ENCODE results near the gene SMARCA4. TPM values are rescaled to one million over a fixed set of nuclear protein-coding genes. Genes with fewer than 3 reads are reported as not detected.
"Not testable (repeated sequence)": the region's sequence is repeated elsewhere in the genome, so short reads cannot be mapped to it uniquely, and the experiment has no call there.

SMARCA4 gene
- total RNA-seq, 1 donor from 2014 or later = 177 TPM

DNA sequence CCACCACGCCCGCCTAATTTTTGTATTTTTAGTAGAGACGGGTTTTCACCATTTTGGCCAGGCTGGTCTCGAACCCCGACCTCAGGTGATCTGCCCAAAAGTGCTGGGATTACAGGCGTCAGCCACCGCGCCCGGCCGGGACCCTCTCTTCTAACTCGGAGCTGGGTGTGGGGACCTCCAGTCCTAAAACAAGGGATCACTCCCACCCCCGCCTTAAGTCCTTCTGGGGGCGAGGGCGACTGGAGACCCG, 129.1 kb downstream of the SMARCA4 start:
- H3K9me3 Mint-ChIP-seq; H3K27me3 Mint-ChIP-seq (ENCODE audit: insufficient read depth); DNase-seq (ENCODE audit: low spot score): not testable (repeated sequence)
- intact Hi-C loops (cut with micrococcal nuclease) = loop anchor here (2.0 to 10.0 kb wide), 7 partner anchors 129 to 1645 kb away; partner anchors contain the start of genes ANGPTL6, CDC37, DNM2 and GET3
- Mint-ChIP-seq H3K4me1 (ENCODE audit: low read depth) (peaks cover 42% of the 10 kb centered on the region), H3K27ac (peak overlapping the region; percentile 99), H3K4me3 (peak overlapping the region; percentile 98), H3K36me3 (ENCODE audit: low read depth) (peaks cover 24% of the 10 kb centered on the region)

DNA sequence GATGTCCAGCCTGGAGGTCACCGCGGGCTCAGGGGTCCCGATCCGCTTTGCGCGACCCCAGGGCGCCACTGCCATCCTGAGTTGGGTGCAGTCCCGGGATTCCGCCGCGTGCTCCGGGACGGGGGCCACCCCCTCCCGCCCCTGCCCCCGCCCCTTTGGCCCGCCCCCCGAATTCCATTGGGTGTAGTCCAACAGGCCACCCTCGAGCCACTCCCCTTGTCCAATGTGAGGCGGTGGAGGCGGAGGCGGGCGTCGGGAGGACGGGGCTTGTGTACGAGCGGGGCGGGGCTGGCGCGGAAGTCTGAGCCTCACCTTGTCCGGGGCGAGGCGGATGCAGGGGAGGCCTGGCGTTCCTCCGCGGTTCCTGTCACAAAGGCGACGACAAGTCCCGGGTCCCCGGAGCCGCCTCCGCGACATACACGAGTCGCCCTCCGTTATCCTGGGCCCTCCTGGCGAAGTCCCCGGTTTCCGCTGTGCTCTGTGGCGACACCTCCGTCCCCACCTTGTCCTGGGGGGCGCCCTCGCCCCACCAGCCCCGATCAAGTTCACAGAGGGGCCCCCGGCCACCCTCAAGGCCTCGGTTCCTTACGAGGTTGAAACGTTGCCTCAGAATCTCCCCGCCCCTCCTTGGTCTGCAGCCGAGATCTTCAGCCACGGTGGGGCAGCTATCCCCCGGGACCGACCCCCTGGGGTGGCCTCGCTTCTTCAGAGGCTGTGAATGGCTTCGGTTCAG, 129.6 kb downstream of the SMARCA4 start:
- Mint-ChIP-seq H3K36me3 (ENCODE audit: low read depth) (peaks cover 27% of the 10 kb centered on the region), H3K4me3 (peak overlapping the region; percentile 98), H3K27me3 (ENCODE audit: insufficient read depth) (no peaks in the 10 kb centered on the region), H3K4me1 (ENCODE audit: low read depth) (peaks cover 45% of the 10 kb centered on the region), H3K27ac (peak overlapping the region; percentile 99), H3K9me3 (no peaks in the 10 kb centered on the region)
- intact Hi-C loops (cut with micrococcal nuclease) = loop anchor here (2.0 to 10.0 kb wide), 7 partner anchors 130 to 1644 kb away; partner anchors contain the start of genes ANGPTL6, CDC37, DNM2 and GET3
- DNase-seq (ENCODE audit: low spot score) = peak; percentile 97

DNA sequence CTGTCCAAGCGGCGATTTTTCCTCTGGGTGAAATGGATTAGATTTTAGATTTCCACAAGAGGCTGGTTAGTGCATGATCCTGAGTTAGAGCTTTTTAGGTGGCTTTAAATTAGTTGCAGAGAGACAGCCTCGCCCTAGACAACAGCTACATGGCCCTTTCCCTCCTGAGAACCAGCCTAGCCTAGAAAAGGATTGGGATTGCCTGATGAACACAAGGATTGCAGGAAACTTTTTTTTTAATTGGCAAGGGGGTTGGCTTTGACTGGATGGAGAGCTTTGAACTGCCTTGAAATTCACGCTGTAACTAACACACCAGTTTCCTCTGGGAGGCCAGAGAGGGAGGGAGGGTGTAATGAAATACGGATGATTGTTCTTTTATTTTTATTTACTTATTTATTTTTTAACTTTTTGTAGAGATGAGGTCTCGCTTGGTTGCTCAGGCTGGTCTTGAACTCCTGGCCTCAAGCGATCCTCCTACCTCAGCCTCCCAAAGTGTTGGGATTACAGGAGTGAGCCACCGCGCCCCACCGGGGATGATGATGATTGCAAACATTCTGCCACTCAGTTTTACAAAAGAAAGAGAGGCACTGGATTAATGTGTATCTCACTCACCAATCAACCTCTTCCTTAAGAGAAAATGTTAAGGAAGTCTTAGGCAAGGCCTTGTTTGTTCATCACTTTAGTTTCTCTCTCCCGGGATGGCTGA, 130.3 kb downstream of the SMARCA4 start:
- Mint-ChIP-seq H3K36me3 (ENCODE audit: low read depth) (peaks cover 31% of the 10 kb centered on the region), H3K27me3 (ENCODE audit: insufficient read depth) (no peaks in the 10 kb centered on the region), H3K27ac (peak overlapping the region; percentile 96), H3K4me3 (peak overlapping the region; percentile 98), H3K4me1 (ENCODE audit: low read depth) (peaks cover 53% of the 10 kb centered on the region), H3K9me3 (peaks cover under 1% of the 10 kb centered on the region)
- intact Hi-C loops (cut with micrococcal nuclease) = loop anchor here (2.0 to 10.0 kb wide), 7 partner anchors 130 to 1644 kb away; partner anchors contain the start of genes ANGPTL6, CDC37, DNM2 and GET3
- no peak for DNase-seq (ENCODE audit: low spot score)

DNA sequence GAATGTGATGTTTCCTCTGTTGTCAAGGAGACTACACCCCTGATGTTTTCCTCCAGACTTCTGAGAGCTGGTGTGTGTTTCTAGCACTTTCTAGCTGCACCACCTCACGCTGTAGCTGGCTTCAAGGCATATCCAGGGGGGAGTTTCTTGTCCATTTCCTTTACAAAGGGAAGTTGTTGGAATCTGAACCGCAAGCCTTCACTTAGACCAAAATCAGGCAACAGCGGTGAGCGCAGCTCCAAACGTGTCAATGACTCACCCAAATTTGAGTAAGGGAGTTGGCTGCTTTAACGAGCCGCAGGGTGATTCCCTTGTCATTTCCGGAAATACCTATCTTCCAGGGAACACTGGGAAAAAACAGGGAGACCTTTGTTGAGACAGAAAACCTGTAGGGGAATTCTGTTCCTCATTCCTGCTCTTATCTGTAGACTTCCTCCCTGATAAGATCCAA, 130.9 kb downstream of the SMARCA4 start:
- peak; percentile 65 for DNase-seq (ENCODE audit: low spot score)
- Mint-ChIP-seq H3K4me1 (ENCODE audit: low read depth) (peaks cover 58% of the 10 kb centered on the region), H3K27me3 (ENCODE audit: insufficient read depth) (no peaks in the 10 kb centered on the region), H3K9me3 (peaks cover 4% of the 10 kb centered on the region), H3K27ac (peak overlapping the region; percentile 96), H3K4me3 (peak overlapping the region; percentile 98), H3K36me3 (ENCODE audit: low read depth) (peaks cover 37% of the 10 kb centered on the region)
- intact Hi-C loops (cut with micrococcal nuclease) = loop anchor here (2.0 to 10.0 kb wide), 7 partner anchors 131 to 1643 kb away; partner anchors contain the start of genes ANGPTL6, CDC37, DNM2 and GET3

DNA sequence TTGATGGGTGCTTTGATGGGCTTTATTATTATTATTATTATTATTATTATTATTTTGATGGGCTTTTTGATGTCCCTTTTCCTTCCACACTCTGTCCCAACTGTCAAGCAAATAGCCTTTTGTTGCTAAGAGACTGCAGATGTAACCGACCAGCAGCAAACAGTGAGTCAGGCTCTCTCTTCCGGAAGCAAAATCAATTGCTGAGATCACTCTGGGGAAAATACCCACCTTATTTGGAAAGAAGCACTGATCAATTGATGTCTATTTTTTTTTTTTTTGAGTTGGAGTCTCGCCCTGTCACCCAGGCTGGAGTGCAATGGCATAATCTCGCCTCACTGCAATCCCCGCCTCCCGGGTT, 131.3 kb downstream of the SMARCA4 start:
- Mint-ChIP-seq H3K27me3 (ENCODE audit: insufficient read depth) (no peaks in the 10 kb centered on the region), H3K4me3 (peak overlapping the region; percentile 98), H3K4me1 (ENCODE audit: low read depth) (peaks cover 59% of the 10 kb centered on the region), H3K36me3 (ENCODE audit: low read depth) (peaks cover 38% of the 10 kb centered on the region), H3K9me3 (peaks cover 4% of the 10 kb centered on the region), H3K27ac (peak overlapping the region; percentile 96)
- intact Hi-C loops (cut with micrococcal nuclease) = loop anchor here (5.0 to 10.0 kb wide), 5 partner anchors 377 to 1643 kb away; partner anchors contain the start of genes ANGPTL6, CDC37, DNM2 and GET3
- peak; percentile 53 for DNase-seq (ENCODE audit: low spot score)

DNA sequence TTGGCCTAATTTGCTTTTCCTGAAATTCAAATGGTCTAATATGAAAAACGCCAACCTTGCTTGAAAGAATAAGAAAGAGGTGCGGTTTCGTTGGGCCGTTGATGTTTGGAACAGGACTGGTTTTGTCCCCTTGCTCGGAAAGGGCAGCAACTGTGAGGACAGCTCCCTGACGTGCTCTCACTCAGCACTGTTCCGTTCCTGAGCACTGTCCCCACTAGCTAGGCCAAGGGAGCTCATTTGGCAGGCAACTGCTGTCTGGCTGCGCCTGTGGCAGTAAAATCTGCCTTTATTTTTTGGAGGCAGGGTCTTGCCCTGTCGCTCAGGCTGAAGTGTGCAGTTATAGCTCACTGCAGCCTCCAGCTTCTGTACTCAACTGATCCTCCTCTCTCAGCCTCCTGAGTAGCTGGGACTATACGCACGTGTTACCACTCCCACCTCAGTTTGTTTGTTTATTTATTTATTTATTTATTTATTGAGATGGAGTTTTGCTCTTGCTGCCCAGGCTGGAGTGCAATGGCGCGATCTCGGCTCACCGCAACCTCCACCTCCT, 132.9 kb downstream of the SMARCA4 start:
- peak overlapping the region; percentile 96 for H3K27ac Mint-ChIP-seq
- no peak for DNase-seq (ENCODE audit: low spot score)
- H3K9me3 Mint-ChIP-seq = peaks cover 4% of the 10 kb centered on the region
- H3K4me1 Mint-ChIP-seq (ENCODE audit: low read depth) = peaks cover 54% of the 10 kb centered on the region
- intact Hi-C loops (cut with micrococcal nuclease) = loop anchor here (5.0 to 10.0 kb wide), 5 partner anchors 379 to 1641 kb away; partner anchors contain the start of genes ANGPTL6, CDC37, DNM2 and GET3
- peaks cover 42% of the 10 kb centered on the region for H3K36me3 Mint-ChIP-seq (ENCODE audit: low read depth)
- no peaks in the 10 kb centered on the region for H3K27me3 Mint-ChIP-seq (ENCODE audit: insufficient read depth)
- no peak overlapping the region for H3K4me3 Mint-ChIP-seq

DNA sequence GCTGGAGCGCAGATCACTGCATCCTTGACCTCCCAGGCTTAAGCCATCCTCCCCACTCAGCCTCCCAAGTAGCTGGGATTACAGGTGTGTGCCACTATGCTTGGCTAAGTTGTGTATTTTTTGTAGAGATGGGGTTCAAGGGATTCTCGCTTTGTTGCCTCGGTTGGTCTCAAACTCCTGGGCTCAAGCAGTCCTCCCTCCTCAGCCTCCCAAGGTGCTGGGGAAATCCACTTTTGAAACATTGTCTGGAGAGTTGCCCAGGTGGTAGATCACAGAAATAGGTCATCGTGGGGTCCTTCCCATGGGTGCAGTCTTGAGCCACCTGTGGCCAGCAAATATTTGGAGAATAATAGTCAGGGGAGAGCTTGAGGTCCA, 133.7 kb downstream of the SMARCA4 start:
- no peaks in the 10 kb centered on the region for H3K27me3 Mint-ChIP-seq (ENCODE audit: insufficient read depth)
- DNase-seq (ENCODE audit: low spot score) = no peak
- peaks cover 4% of the 10 kb centered on the region for H3K9me3 Mint-ChIP-seq
- H3K27ac Mint-ChIP-seq = peak overlapping the region; percentile 97
- H3K4me1 Mint-ChIP-seq (ENCODE audit: low read depth) = peaks cover 54% of the 10 kb centered on the region
- H3K4me3 Mint-ChIP-seq = peak overlapping the region; percentile 81
- intact Hi-C loops (cut with micrococcal nuclease) = loop anchor here (5.0 to 10.0 kb wide), 5 partner anchors 380 to 1640 kb away; partner anchors contain the start of genes ANGPTL6, CDC37, DNM2 and GET3
- peaks cover 46% of the 10 kb centered on the region for H3K36me3 Mint-ChIP-seq (ENCODE audit: low read depth)

DNA sequence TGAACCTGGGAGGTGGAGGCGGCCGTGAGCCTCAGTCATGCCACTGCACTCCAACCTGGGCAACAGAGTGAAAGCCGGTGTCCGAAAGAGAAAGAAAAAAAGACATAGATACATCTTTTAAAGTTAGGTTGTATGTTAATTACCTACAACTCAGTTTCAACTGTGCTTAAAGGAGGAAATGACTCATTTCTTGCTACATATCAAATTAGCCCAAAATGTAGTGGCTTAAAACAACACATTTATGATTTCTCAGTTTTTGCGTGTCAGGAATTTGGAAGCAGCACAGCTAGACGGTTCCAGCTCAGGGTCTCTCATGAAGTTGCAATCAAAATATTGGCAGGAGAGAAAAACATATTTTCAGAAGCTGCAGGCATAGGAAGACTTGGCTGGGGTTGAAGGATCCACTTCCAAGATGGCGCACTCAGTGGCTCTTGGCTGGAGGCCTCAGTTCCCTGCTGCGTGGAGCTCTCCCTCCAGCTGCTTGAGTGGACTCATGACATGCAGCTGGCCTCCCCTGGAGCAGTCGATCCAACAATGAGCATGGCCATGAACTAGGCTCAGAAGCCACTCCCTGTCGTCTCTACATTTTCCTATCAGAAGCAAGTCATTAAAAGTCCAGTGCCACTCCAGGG, 135.5 kb downstream of the SMARCA4 start:
- H3K27ac Mint-ChIP-seq = peak overlapping the region; percentile 97
- peaks cover 61% of the 10 kb centered on the region for H3K4me1 Mint-ChIP-seq (ENCODE audit: low read depth)
- H3K27me3 Mint-ChIP-seq (ENCODE audit: insufficient read depth) = no peaks in the 10 kb centered on the region
- peak; percentile 42 for DNase-seq (ENCODE audit: low spot score)
- H3K9me3 Mint-ChIP-seq = peaks cover 4% of the 10 kb centered on the region
- intact Hi-C loops (cut with micrococcal nuclease) = loop anchor here (1.0 to 10.0 kb wide), 6 partner anchors 8 to 1638 kb away; partner anchors contain the start of genes ANGPTL6, CDC37, CDKN2D and DNM2
- H3K36me3 Mint-ChIP-seq (ENCODE audit: low read depth) = peaks cover 53% of the 10 kb centered on the region
- H3K4me3 Mint-ChIP-seq = peak overlapping the region; percentile 81

DNA sequence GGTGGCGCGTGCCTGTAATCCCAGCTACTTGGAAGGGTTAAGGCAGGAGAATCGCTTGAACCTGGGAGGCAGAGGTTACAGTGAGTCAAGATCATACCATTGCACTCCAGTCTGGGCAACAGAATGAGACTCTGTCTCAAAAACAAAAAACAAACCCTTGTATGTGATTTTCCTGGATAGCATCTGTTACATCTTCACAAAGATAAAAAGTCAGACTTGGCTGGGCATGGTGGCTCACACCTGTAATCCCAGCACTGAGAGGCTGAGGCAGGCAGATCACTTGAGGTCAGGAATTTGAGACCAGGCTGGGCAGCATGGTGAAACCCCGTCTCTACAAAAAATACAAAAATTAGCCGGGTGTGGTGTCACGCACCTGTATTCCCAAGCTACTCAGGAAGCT, 136.5 kb downstream of the SMARCA4 start:
- H3K9me3 Mint-ChIP-seq = not testable (repeated sequence)
- H3K4me1 Mint-ChIP-seq (ENCODE audit: low read depth) = peaks cover 53% of the 10 kb centered on the region

DNA sequence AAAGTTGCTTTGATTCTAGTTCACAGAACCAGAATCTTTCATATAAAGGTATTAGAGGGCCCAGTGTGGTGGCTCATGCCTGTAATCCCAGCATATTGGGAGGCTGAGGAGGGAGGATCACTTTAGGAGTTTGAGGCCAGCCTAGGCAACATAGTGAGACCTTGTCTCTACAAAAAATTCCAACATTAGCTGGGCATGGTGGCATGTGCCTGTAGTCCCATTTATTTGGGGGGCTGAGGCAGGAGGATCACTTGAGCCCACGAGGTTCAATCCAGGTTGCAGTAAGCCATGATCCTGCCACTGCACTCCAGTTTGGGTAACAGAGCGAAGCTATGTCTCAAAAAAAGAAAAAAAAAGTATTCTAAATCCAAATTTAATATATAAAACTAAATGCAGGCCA, 137.5 kb downstream of the SMARCA4 start:
- no peaks in the 10 kb centered on the region for H3K27me3 Mint-ChIP-seq (ENCODE audit: insufficient read depth)
- no peak for DNase-seq (ENCODE audit: low spot score)
- H3K9me3 Mint-ChIP-seq = peaks cover 4% of the 10 kb centered on the region
- H3K36me3 Mint-ChIP-seq (ENCODE audit: low read depth) = peaks cover 48% of the 10 kb centered on the region
- intact Hi-C loops (cut with micrococcal nuclease) = loop anchor here (5.0 to 10.0 kb wide), 5 partner anchors 384 to 1636 kb away; partner anchors contain the start of genes ANGPTL6, CDC37, CDKN2D and DNM2
- no peak overlapping the region for H3K4me3 Mint-ChIP-seq
- peaks cover 44% of the 10 kb centered on the region for H3K4me1 Mint-ChIP-seq (ENCODE audit: low read depth)
- H3K27ac Mint-ChIP-seq = no peak overlapping the region

More for the DNA sequence above, 136.5 kb downstream of the SMARCA4 start:
- H3K4me3 Mint-ChIP-seq; H3K27me3 Mint-ChIP-seq (ENCODE audit: insufficient read depth); DNase-seq (ENCODE audit: low spot score): not testable (repeated sequence)
- Mint-ChIP-seq H3K36me3 (ENCODE audit: low read depth) (peaks cover 47% of the 10 kb centered on the region), H3K27ac (peak overlapping the region; percentile 52)
- intact Hi-C loops (cut with micrococcal nuclease) = loop anchor here (5.0 to 10.0 kb wide), 5 partner anchors 383 to 1637 kb away; partner anchors contain the start of genes ANGPTL6, CDC37, CDKN2D and DNM2

DNA sequence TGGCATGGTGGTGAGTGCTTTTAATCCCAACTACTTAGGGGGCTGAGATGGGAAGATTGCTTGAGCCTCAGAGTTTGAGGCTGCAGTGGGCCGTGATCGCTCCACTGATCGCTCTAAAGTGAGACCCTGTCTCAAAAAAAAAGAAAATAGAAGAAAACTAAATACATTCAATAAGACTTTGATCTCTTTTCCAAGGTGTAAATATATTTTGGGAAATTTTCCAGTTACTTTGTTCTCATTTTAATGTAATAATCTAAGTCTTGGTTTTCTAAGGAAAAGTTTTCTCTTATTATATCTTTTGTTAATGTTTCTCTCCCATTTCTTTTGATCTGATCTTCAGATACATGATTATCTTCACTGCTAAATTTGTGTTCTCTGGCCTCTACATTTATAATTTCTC, 138.0 kb downstream of the SMARCA4 start:
- Mint-ChIP-seq H3K27me3 (ENCODE audit: insufficient read depth) (no peaks in the 10 kb centered on the region), H3K4me1 (ENCODE audit: low read depth) (peaks cover 38% of the 10 kb centered on the region), H3K36me3 (ENCODE audit: low read depth) (peaks cover 48% of the 10 kb centered on the region), H3K27ac (peak overlapping the region; percentile 57), H3K4me3 (no peak overlapping the region), H3K9me3 (peaks cover 4% of the 10 kb centered on the region)
- no peak for DNase-seq (ENCODE audit: low spot score)
- intact Hi-C loops (cut with micrococcal nuclease) = loop anchor here (5.0 to 10.0 kb wide), 5 partner anchors 384 to 1636 kb away; partner anchors contain the start of genes ANGPTL6, CDC37, CDKN2D and DNM2

DNA sequence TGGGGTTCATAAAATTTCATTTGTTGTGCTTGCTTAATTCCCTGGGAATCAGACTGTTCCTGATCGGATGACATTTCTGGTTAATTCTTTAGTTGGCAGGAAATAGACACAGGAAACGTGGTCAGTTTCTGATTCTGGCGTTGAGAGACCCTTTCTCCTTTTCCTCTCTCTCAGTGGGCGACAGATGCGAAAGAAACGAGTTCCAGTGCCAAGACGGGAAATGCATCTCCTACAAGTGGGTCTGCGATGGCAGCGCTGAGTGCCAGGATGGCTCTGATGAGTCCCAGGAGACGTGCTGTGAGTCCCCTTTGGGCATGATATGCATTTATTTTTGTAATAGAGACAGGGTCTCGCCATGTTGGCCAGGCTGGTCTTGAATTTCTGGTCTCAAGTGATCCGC, 139.2 kb downstream of the SMARCA4 start:
- Mint-ChIP-seq H3K27ac (peak overlapping the region; percentile 64), H3K4me1 (ENCODE audit: low read depth) (peaks cover 30% of the 10 kb centered on the region), H3K4me3 (no peak overlapping the region), H3K9me3 (peaks cover 4% of the 10 kb centered on the region), H3K36me3 (ENCODE audit: low read depth) (peaks cover 44% of the 10 kb centered on the region), H3K27me3 (ENCODE audit: insufficient read depth) (no peaks in the 10 kb centered on the region)
- intact Hi-C loops (cut with micrococcal nuclease) = no loop called here
- no peak for DNase-seq (ENCODE audit: low spot score)
